Liver (tissue), 9 donors: ENCODE data around the gene FOXN3. TPM values are rescaled to one million over a fixed set of nuclear protein-coding genes. Genes with fewer than 3 reads are reported as not detected.

Experiments
- DNase-seq: peaks from one replicate; pipeline ENCODE4 v3.0.0-alpha.2; 2017; ENCODE audit warnings: low spot score
- H3K27ac ChIP-seq, 2 donors: one replicate each; pipeline ENCODE4 v1.7.0; 2013; ENCODE audit warnings: inconsistent platforms in 2 of 2, low read length in 2 of 2, control low read depth in 1 of 2, low read depth in 1 of 2, mild to moderate bottlenecking in 1 of 2
- H3K27me3 ChIP-seq, 4 donors: one replicate each; pipeline versions ENCODE4 v1.6.1 to v1.7.0; 2013; ENCODE audit warnings: low read length in 3 of 4, inconsistent platforms in 1 of 4, mild to moderate bottlenecking in 1 of 4, moderate library complexity in 1 of 4; ENCODE audit not compliant: control insufficient read depth in 4 of 4, insufficient read depth in 4 of 4
- H3K36me3 ChIP-seq, 4 donors: one replicate each; pipeline versions ENCODE4 v1.6.1 to v1.7.0; 2013; ENCODE audit warnings: low read length in 3 of 4, mild to moderate bottlenecking in 3 of 4, low read depth in 1 of 4, moderate library complexity in 1 of 4; ENCODE audit not compliant: control insufficient read depth in 4 of 4, insufficient read depth in 3 of 4
- H3K4me1 ChIP-seq, 4 donors: one replicate each; pipeline versions ENCODE4 v1.6.1 to v1.7.0; 2013; ENCODE audit warnings: low read length in 3 of 4, mild to moderate bottlenecking in 3 of 4, moderate library complexity in 1 of 4; ENCODE audit not compliant: control insufficient read depth in 4 of 4, insufficient read depth in 4 of 4
- H3K4me3 ChIP-seq, 3 donors: one replicate each; pipeline versions ENCODE4 v1.6.1 to v1.7.0; 2013; ENCODE audit warnings: low read length in 3 of 3, control low read depth in 1 of 3, low read depth in 1 of 3, mild to moderate bottlenecking in 1 of 3
- H3K9ac ChIP-seq, 2 donors: one replicate each; pipeline ENCODE4 v1.7.0; 2013; ENCODE audit warnings: low read length in 2 of 2, mild to moderate bottlenecking in 2 of 2, moderate library complexity in 2 of 2, control low read depth in 1 of 2, low read depth in 1 of 2
- H3K9me3 ChIP-seq, 4 donors: one replicate each; pipeline versions ENCODE4 v1.6.1 to v1.7.0; 2013; ENCODE audit warnings: low read length in 3 of 4; ENCODE audit not compliant: control insufficient read depth in 4 of 4
- CTCF ChIP-seq: fragments of 150-350 bp; IDR thresholded peaks from 2 replicates; pipeline ENCODE4 v1.5.1; 2017; ENCODE audit warnings: improper control_type of control experiment, low read depth, low read length; ENCODE audit not compliant: missing input control
- FOXA1 ChIP-seq: IDR thresholded peaks from 2 replicates; pipeline ENCODE4 v1.6.1; 2016; ENCODE audit warnings: antibody characterized with exemption
- FOXA2 ChIP-seq: IDR thresholded peaks from 2 replicates; pipeline ENCODE4 v1.6.1; 2016; ENCODE audit warnings: antibody characterized with exemption
- GABPA ChIP-seq, 2 donors: IDR thresholded peaks in 1 of 2; conservative IDR thresholded peaks in 1 of 2; 2 replicates each; pipeline ENCODE4 v1.6.1; 2016; ENCODE audit warnings: antibody characterized with exemption in 2 of 2, mild to moderate bottlenecking in 1 of 2, moderate library complexity in 1 of 2
- HNF4A ChIP-seq, 2 donors: conservative IDR thresholded peaks; 2 replicates each; pipeline ENCODE4 v1.6.1; 2016; ENCODE audit warnings: antibody characterized with exemption in 2 of 2, mild to moderate bottlenecking in 2 of 2
- HNF4G ChIP-seq: IDR thresholded peaks from 2 replicates; pipeline ENCODE4 v1.6.1; 2016; ENCODE audit warnings: antibody characterized with exemption
- MAX ChIP-seq: IDR thresholded peaks from 2 replicates; pipeline ENCODE4 v1.6.1; 2016; ENCODE audit warnings: antibody characterized with exemption
- NR2F2 ChIP-seq: IDR thresholded peaks from 2 replicates; pipeline ENCODE4 v1.6.1; 2016; ENCODE audit warnings: antibody characterized with exemption
- RAD21 ChIP-seq, 2 donors: IDR thresholded peaks; 2 replicates each; pipeline ENCODE4 v1.6.1; 2016; ENCODE audit warnings: antibody characterized with exemption in 2 of 2, mild to moderate bottlenecking in 2 of 2
- RXRA ChIP-seq, 2 donors: IDR thresholded peaks; 2 replicates each; pipeline ENCODE4 v1.6.1; 2017 to 2018; ENCODE audit warnings: antibody characterized with exemption in 2 of 2, mild to moderate bottlenecking in 1 of 2
- TAF1 ChIP-seq: conservative IDR thresholded peaks from 2 replicates; pipeline ENCODE4 v1.6.1; 2016; ENCODE audit warnings: antibody characterized with exemption, mild to moderate bottlenecking
- YY1 ChIP-seq: IDR thresholded peaks from 2 replicates; pipeline ENCODE4 v1.6.1; 2016; ENCODE audit warnings: antibody characterized with exemption, mild to moderate bottlenecking
- ZBTB33 ChIP-seq: IDR thresholded peaks from 2 replicates; pipeline ENCODE4 v1.6.1; 2016; ENCODE audit warnings: antibody characterized with exemption
- WGBS: extraction: QIAGEN DNeasy Blood & Tissue Kit; methylation state at CpG from one replicate; pipeline ENCODE4 v1.1.7; 2013; 5-methylcytosine and 5-hydroxymethylcytosine counted together
- polyA plus RNA-seq, 2 donors: library from polyadenylated mRNA; stranded (reverse) in 1 of 2; unstranded in 1 of 2; fragments of 200-250 nt in 1 of 2; fragments of >200 nt in 1 of 2; fragmentation: Nextera tagmentation in 1 of 2; extraction: Ambion mirVana in 1 of 2; gene quantifications; one replicate each; pipeline versions ENCODE4 v1.2.1 to v1.2.3, GENCODE V29; 2013 to 2015
- total RNA-seq, 2 donors: library from RNA; depleted of rRNA; stranded (reverse); fragments of >200 nt; gene quantifications; one replicate each; pipeline ENCODE4 v1.2.3, GENCODE V29; 2014
- TF ChIP-seq, protein P1 (sequence below): IDR thresholded peaks from 2 replicates; pipeline ENCODE4 v1.6.1; 2016; ENCODE audit warnings: antibody characterized with exemption
- donor health status: healthy.
- donor health status: healthy.
- donor health status: healthy.
- donor health status: healthy.
- donor health status: healthy.

Gene FOXN3
- total and polyA plus RNA-seq, 4 donors: 17.8 to 44.8 (median 35.3) TPM

DNA sequence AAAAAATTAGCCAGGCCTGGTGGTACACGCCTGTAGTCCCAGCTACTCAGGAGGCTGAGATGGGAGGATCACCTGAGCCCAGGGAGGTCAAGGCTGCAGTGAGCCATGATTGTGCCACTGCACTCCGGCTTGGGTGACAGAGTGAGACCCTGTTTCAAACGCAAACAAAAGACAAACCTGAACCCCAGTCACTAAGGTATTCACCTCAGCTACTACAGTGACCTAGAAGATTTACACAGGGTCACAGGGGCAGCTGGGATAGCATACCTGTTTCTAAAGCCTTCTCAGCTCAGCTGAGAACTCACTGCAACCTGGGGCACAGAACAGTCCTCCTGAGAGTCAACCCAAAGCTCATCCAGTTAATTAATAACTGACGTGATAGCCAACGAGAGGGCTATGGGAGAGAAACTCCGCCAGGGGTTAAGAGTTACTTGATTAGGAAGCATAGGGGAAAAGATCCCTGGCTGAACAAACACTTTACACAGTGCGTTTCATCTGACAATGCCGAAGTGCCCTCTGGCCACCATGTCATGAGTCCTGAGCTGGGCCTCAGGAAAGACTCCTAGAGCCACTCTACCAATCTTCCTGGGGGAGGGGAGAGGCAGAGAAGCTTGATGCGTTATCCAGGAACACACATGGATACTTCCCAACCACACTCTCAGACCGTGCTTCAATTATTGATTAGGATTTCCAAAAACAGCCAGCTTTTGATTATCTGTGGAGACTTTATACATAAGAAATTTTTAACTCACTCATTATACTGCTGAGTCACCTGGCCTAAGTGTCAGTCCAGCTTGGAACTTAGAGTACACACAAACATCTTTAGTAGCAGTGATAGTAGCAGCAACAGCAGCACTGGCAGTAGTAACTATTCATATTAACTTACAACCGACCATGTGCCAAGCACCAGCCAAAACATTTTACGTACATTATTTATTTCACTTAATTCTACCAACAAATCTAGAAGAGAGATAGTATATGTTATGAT, 48.2 kb downstream of the FOXN3 start (continued):
- no peak for TF ChIP-seq CTCF
- TF ChIP-seq ZBTB33: peak; percentile 82
- peak; percentile 87 to 90 for TF ChIP-seq HNF4A (conservative IDR thresholded peaks at IDR 0.05)
- peak; percentile 69 for TF ChIP-seq MAX

- TF ChIP-seq, protein P1, sequence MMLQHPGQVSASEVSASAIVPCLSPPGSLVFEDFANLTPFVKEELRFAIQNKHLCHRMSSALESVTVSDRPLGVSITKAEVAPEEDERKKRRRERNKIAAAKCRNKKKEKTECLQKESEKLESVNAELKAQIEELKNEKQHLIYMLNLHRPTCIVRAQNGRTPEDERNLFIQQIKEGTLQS: peak; percentile 7
- TF ChIP-seq HNF4G: no peak
- H3K4me3 ChIP-seq: peak overlapping the region in 1 of 3 donors; percentile 38
- peaks cover 0 to 5% (median under 1%) of the 10 kb centered on the region in 4 donors for H3K36me3 ChIP-seq
- H3K4me1 ChIP-seq: peaks cover 17 to 74% (median 52%) of the 10 kb centered on the region in 4 donors
- peak overlapping the region; percentile 77 to 79 for H3K27ac ChIP-seq
- H3K9me3 ChIP-seq: no peaks in the 10 kb centered on the region
- 42% methylated on average over 8 of the region's 8 CpGs for WGBS
- H3K9ac ChIP-seq: peak overlapping the region in 1 of 2 donors; percentile 57
- DNase-seq: no peak
- no peaks in the 10 kb centered on the region for H3K27me3 ChIP-seq
Measured at GRCh38 chr14:89367779-89368120, 49.3 kb downstream of the FOXN3 start.

DNA sequence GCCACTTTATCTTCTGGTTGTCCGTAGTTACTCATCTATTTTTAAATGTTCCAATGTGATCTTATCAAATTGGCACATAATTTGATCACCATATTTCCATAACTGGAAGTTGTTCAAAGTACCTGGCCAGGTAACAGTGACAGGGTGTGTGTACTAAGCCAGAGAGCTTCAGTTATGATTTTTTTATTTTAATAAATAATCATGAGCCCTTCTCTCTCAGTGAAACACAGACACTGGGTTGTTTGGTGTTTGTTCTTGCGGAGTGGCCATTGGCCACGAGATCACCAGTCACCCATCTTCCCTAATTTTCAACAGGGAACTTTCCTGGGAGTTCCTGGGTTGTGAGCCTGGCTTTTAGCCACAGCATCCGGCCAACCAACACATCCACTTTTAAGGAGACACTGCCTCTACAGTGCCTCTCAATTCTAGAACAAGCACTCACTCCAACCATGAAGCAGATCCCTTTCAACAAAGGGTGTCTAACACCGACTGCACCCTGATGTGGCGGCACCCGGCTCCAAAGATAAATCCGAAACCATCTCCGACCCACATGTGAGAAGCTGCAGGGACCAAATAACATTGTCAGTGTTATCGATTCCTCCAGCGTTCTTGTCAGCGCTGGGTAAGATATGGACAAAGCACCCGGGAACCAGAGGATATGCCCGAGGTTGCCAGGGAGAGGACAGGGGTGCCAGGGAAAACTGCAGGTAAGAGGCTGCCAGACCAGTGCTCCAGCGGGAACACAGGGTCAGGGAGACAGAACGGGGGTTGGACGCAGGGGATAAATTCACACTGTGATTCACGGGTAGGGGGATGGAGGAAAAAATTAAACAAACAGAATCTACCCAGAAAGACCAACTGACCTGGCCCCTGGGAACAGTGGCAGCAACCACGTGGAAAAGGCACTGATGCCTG, 49.9 kb downstream of the FOXN3 start:
- Histone ChIP-seq H3K4me3 (peak overlapping the region in 2 of 3 donors; percentile 34 to 38), H3K36me3 (no peaks in the 10 kb centered on the region), H3K4me1 (peaks cover 17 to 75% (median 52%) of the 10 kb centered on the region in 4 donors), H3K9me3 (no peaks in the 10 kb centered on the region), H3K27me3 (no peaks in the 10 kb centered on the region), H3K27ac (peak overlapping the region; percentile 77 to 79), H3K9ac (peak overlapping the region in 1 of 2 donors; percentile 57)
- no peak for DNase-seq
- WGBS: 27% methylated on average over 19 of the region's 19 CpGs
- peak; percentile 42 for TF ChIP-seq ZBTB33
- peak; percentile 74 to 76 for TF ChIP-seq RXRA (IDR thresholded peaks at IDR 0.05)
- no peak for TF ChIP-seq NR2F2
- TF ChIP-seq, protein P1: peak; percentile 47
- TF ChIP-seq RAD21 (IDR thresholded peaks at IDR 0.05): peak; percentile 19 to 55
- TF ChIP-seq YY1: peak; percentile 49
- peak in 1 of 2 donors; percentile 44 for TF ChIP-seq HNF4A (conservative IDR thresholded peaks at IDR 0.05)
- TF ChIP-seq FOXA2: peak; percentile 47
- no peak for TF ChIP-seq TAF1
- TF ChIP-seq CTCF: no peak
- peak; percentile 59 for TF ChIP-seq MAX
- TF ChIP-seq GABPA (IDR thresholded peaks at IDR 0.05 in 1 of 2, conservative IDR thresholded peaks at IDR 0.05 in 1 of 2): no peak
- TF ChIP-seq FOXA1: peak; percentile 19
- no peak for TF ChIP-seq HNF4G
